Suppressor macrophage (primary cell): ENCODE results near the gene FIGNL1.

ENCODE experiments used
- DNase-seq, 4 experiments: peaks; one replicate each; pipeline ENCODE4 v3.0.0-alpha.2; 2020 to 2022

Gene FIGNL1

GRCh38 chr7:50396856-50397255 is 53.3 kb downstream of the FIGNL1 start:
- DNase-seq, result no peak

DNA sequence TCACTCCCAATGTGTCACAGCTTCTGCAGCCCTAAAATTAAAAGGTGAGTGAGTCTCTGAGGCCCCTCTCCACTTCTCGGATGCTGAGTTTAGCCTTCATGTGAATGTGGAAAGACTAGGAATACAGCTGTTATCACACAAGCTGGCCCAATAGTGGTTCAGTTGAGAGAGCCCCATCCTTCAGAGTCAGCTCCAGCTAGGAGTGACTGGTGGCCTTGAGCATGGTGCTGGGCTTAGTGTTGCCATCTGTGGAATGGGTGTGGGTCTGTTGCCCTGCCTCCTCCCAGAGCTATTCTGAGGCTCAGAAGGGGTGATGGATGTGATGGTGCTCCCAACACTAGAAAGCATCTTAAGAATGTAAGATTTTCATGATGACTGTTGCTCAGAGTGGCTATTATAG is 55.8 kb downstream of the FIGNL1 start:
- DNase-seq, result no peak
